ENCODE measurements around the gene LIG1.

LIG1 gene

GRCh38 chr19:48169939-48170803 lies at the start of gene LIG1, which contains the start of gene ZSWIM9:
Gene LIG1 (minus strand): TSS chr19:48170344. CDS start chr19:48165566, 4,778 bp downstream.
Gene ZSWIM9 (plus strand): TSS chr19:48170680. CDS start chr19:48171803, 1,123 bp downstream.
- DNase-seq (ENCODE audit: low read depth), result peak; percentile 79

- DNase-seq (ENCODE audit: low read depth), result no peak
Observed at GRCh38 chr19:48218997-48219396, 48.9 kb upstream of the LIG1 start.

- DNase-seq (ENCODE audit: low read depth), result no peak
Observed at GRCh38 chr19:48216933-48217332, 46.8 kb upstream of the LIG1 start.

GRCh38 chr19:48213959-48214358 lies 43.8 kb upstream of the LIG1 start:
- DNase-seq (ENCODE audit: low read depth), result no peak

GRCh38 chr19:48210005-48210404 lies 39.9 kb upstream of the LIG1 start:
- DNase-seq (ENCODE audit: low read depth), result no peak

- no peak for DNase-seq (ENCODE audit: low read depth)
Observed at GRCh38 chr19:48206397-48207093, 36.4 kb upstream of the LIG1 start.

- DNase-seq (ENCODE audit: low read depth), result peak; percentile 71
Observed at GRCh38 chr19:48203794-48204628, 33.9 kb upstream of the LIG1 start.

- no peak for DNase-seq (ENCODE audit: low read depth)
Observed at GRCh38 chr19:48203222-48203793, 33.2 kb upstream of the LIG1 start.

GRCh38 chr19:48196933-48197665 lies 27.0 kb upstream of the LIG1 start:
- DNase-seq (ENCODE audit: low read depth), result no peak

GRCh38 chr19:48196321-48196763 lies 26.2 kb upstream of the LIG1 start:
- no peak for DNase-seq (ENCODE audit: low read depth)

- no peak for DNase-seq (ENCODE audit: low read depth)
Observed at GRCh38 chr19:48194844-48195830, 25.0 kb upstream of the LIG1 start.

- peak; percentile 7 for DNase-seq (ENCODE audit: low read depth)
Observed at GRCh38 chr19:48194041-48194843, 24.1 kb upstream of the LIG1 start.

- DNase-seq (ENCODE audit: low read depth), result no peak
Observed at GRCh38 chr19:48192750-48193149, 22.6 kb upstream of the LIG1 start.

- no peak for DNase-seq (ENCODE audit: low read depth)
Observed at GRCh38 chr19:48190885-48191284, 20.7 kb upstream of the LIG1 start.

- peak; percentile 14 for DNase-seq (ENCODE audit: low read depth)
Observed at GRCh38 chr19:48190288-48190884, 20.2 kb upstream of the LIG1 start.

GRCh38 chr19:48186541-48186991 lies 16.4 kb upstream of the LIG1 start:
- DNase-seq (ENCODE audit: low read depth), result no peak

GRCh38 chr19:48186015-48186414 lies 15.9 kb upstream of the LIG1 start:
- no peak for DNase-seq (ENCODE audit: low read depth)

GRCh38 chr19:48183356-48183755 lies 13.2 kb upstream of the LIG1 start:
- no peak for DNase-seq (ENCODE audit: low read depth)
